Astrocyte (in vitro differentiated cells and primary cell): ENCODE data around the gene RALGAPA2. TPM values are rescaled to one million over a fixed set of nuclear protein-coding genes. Genes with fewer than 3 reads are reported as not detected.

Experiments
- DNase-seq: peaks from one replicate; pipeline ENCODE4 v3.0.0-alpha.2; 2010; ENCODE audit warnings: low read depth
- FAIRE-seq: peaks from 2 replicates; lab custom pipeline; 2011; peaks lifted over from hg19 to GRCh38; lab: Jason Lieb, UNC
- H2AFZ ChIP-seq: 2 replicates; pipeline ENCODE4 v1.6.0; 2012; ENCODE audit warnings: low read depth, low read length, inconsistent platforms
- H3K27ac ChIP-seq: 2 replicates; pipeline ENCODE4 v1.5.1; 2011; ENCODE audit warnings: low read depth, low read length, inconsistent platforms
- H3K27me3 ChIP-seq: 2 replicates; pipeline ENCODE4 v1.6.0; 2011; ENCODE audit warnings: low read length, inconsistent platforms; ENCODE audit not compliant: insufficient read depth
- H3K36me3 ChIP-seq: 2 replicates; pipeline ENCODE4 v1.5.1; 2011; ENCODE audit warnings: low read length, inconsistent platforms; ENCODE audit not compliant: insufficient read depth
- H3K4me1 ChIP-seq: 2 replicates; pipeline ENCODE4 v1.5.1; 2011; ENCODE audit warnings: low read length, inconsistent platforms; ENCODE audit not compliant: insufficient read depth
- H3K4me2 ChIP-seq: 2 replicates; pipeline ENCODE4 v1.6.0; 2012; ENCODE audit warnings: low read length, inconsistent platforms
- H3K4me3 ChIP-seq: 2 replicates; pipeline ENCODE4 v1.5.1; 2011; ENCODE audit warnings: low read depth, mild to moderate bottlenecking, low read length, inconsistent platforms; ENCODE audit not compliant: insufficient read depth
- H3K79me2 ChIP-seq: 2 replicates; pipeline ENCODE4 v1.6.0; 2012; ENCODE audit warnings: mild to moderate bottlenecking, low read length, inconsistent platforms; ENCODE audit not compliant: insufficient read depth
- H3K9ac ChIP-seq: 2 replicates; pipeline ENCODE4 v1.6.0; 2012; ENCODE audit warnings: mild to moderate bottlenecking, low read length, inconsistent platforms
- H3K9me3 ChIP-seq: 2 replicates; pipeline ENCODE4 v1.5.1; 2012; ENCODE audit warnings: low read depth, mild to moderate bottlenecking, low read length, inconsistent platforms; ENCODE audit not compliant: insufficient read depth
- H4K20me1 ChIP-seq: 2 replicates; pipeline ENCODE4 v1.6.0; 2012; ENCODE audit warnings: low read length, inconsistent platforms; ENCODE audit not compliant: insufficient read depth
- H3K27ac Mint-ChIP-seq: one replicate; pipeline ENCODE4 v1.8.0; 2021; ENCODE audit warnings: mild to moderate bottlenecking, mixed read lengths; ENCODE audit not compliant: unreplicated experiment
- H3K27me3 Mint-ChIP-seq: one replicate; pipeline ENCODE4 v1.8.0; 2021; ENCODE audit warnings: low read depth, mixed read lengths; ENCODE audit not compliant: unreplicated experiment
- H3K36me3 Mint-ChIP-seq: one replicate; pipeline ENCODE4 v1.8.0; 2021; ENCODE audit warnings: low read depth, mixed read lengths; ENCODE audit not compliant: unreplicated experiment
- H3K4me1 Mint-ChIP-seq: one replicate; pipeline ENCODE4 v1.8.0; 2021; ENCODE audit warnings: low read depth, mixed read lengths; ENCODE audit not compliant: unreplicated experiment
- H3K4me3 Mint-ChIP-seq: one replicate; pipeline ENCODE4 v1.8.0; 2021; ENCODE audit warnings: mild to moderate bottlenecking, moderate library complexity, mixed read lengths; ENCODE audit not compliant: unreplicated experiment
- H3K9me3 Mint-ChIP-seq: one replicate; pipeline ENCODE4 v1.8.0; 2021; ENCODE audit warnings: mild to moderate bottlenecking, mixed read lengths; ENCODE audit not compliant: unreplicated experiment
- CTCF ChIP-seq: IDR thresholded peaks from 2 replicates; pipeline ENCODE4 v1.5.1; 2011; ENCODE audit warnings: low read depth, mild to moderate bottlenecking, inconsistent platforms, low read length, moderate library complexity; ENCODE audit not compliant: insufficient read depth
- EZH2 ChIP-seq: IDR thresholded peaks from 2 replicates; pipeline ENCODE4 v1.6.1; 2012; ENCODE audit warnings: mild to moderate bottlenecking, low read length, inconsistent platforms; ENCODE audit not compliant: insufficient read depth
- total RNA-seq: library from RNA; stranded (reverse); gene quantifications from 2 replicates; pipeline ENCODE4 v1.2.1, GENCODE V29; 2021

Gene RALGAPA2
- total RNA-seq, 1 donor from 2014 or later, result 6.6 TPM

- no peak overlapping the region for H3K27ac ChIP-seq
- TF ChIP-seq CTCF, result no peak
- TF ChIP-seq EZH2, result no peak
- H3K4me1 ChIP-seq, result no peaks in the 10 kb centered on the region
- H3K4me2 ChIP-seq, result no peak overlapping the region
- no peaks in the 10 kb centered on the region for H3K27me3 ChIP-seq
- H3K4me3 ChIP-seq, result no peak overlapping the region
- H3K9me3 ChIP-seq, result no peaks in the 10 kb centered on the region
- H3K36me3 ChIP-seq, result no peaks in the 10 kb centered on the region
- H3K4me3 Mint-ChIP-seq, result no peak overlapping the region
- H3K27ac Mint-ChIP-seq, result no peak overlapping the region
- no peak overlapping the region for H3K9ac ChIP-seq
- no peaks in the 10 kb centered on the region for H3K36me3 Mint-ChIP-seq
- H2AFZ ChIP-seq, result no peak overlapping the region
- H3K4me1 Mint-ChIP-seq, result peaks cover under 1% of the 10 kb centered on the region
- FAIRE-seq (no peak), DNase-seq (no peak)
- H4K20me1 ChIP-seq, result no peaks in the 10 kb centered on the region
- peaks cover 2% of the 10 kb centered on the region for H3K9me3 Mint-ChIP-seq
- H3K27me3 Mint-ChIP-seq, result no peaks in the 10 kb centered on the region
- no peaks in the 10 kb centered on the region for H3K79me2 ChIP-seq
Measured at GRCh38 chr20:20609522-20609921, 102.9 kb downstream of the RALGAPA2 start.

- Histone ChIP-seq H3K4me1 (no peaks in the 10 kb centered on the region), H3K4me2 (no peak overlapping the region), H3K4me3 (no peak overlapping the region), H3K27me3 (no peaks in the 10 kb centered on the region), H2AFZ (no peak overlapping the region), H4K20me1 (no peaks in the 10 kb centered on the region), H3K36me3 (no peaks in the 10 kb centered on the region), H3K9ac (no peak overlapping the region), H3K27ac (no peak overlapping the region), H3K79me2 (no peaks in the 10 kb centered on the region), H3K9me3 (no peaks in the 10 kb centered on the region)
- Mint-ChIP-seq H3K4me1 (no peaks in the 10 kb centered on the region), H3K9me3 (peaks cover 2% of the 10 kb centered on the region), H3K27me3 (no peaks in the 10 kb centered on the region), H3K27ac (no peak overlapping the region), H3K36me3 (no peaks in the 10 kb centered on the region), H3K4me3 (no peak overlapping the region)
- DNase-seq, result no peak
- no peak for TF ChIP-seq CTCF
- TF ChIP-seq EZH2, result no peak
- no peak for FAIRE-seq
Measured at GRCh38 chr20:20608641-20609040, 103.8 kb downstream of the RALGAPA2 start.

GRCh38 chr20:20608041-20608440, 104.4 kb downstream of the RALGAPA2 start:
- Histone ChIP-seq H3K9ac (no peak overlapping the region), H4K20me1 (no peaks in the 10 kb centered on the region), H3K27me3 (no peaks in the 10 kb centered on the region), H3K79me2 (no peaks in the 10 kb centered on the region), H3K4me1 (no peaks in the 10 kb centered on the region), H3K27ac (no peak overlapping the region), H2AFZ (no peak overlapping the region), H3K4me3 (no peak overlapping the region), H3K4me2 (no peak overlapping the region), H3K9me3 (no peaks in the 10 kb centered on the region), H3K36me3 (no peaks in the 10 kb centered on the region)
- no peaks in the 10 kb centered on the region for H3K27me3 Mint-ChIP-seq
- no peak overlapping the region for H3K27ac Mint-ChIP-seq
- TF ChIP-seq CTCF (no peak), EZH2 (no peak)
- peaks cover 2% of the 10 kb centered on the region for H3K9me3 Mint-ChIP-seq
- DNase-seq, result no peak
- FAIRE-seq, result no peak
- no peak overlapping the region for H3K4me3 Mint-ChIP-seq
- H3K4me1 Mint-ChIP-seq, result no peaks in the 10 kb centered on the region
- no peaks in the 10 kb centered on the region for H3K36me3 Mint-ChIP-seq
